GM13976 (cell line): Measurements from ENCODE around the gene RWDD2A.

Source experiments
- DNase-seq: peaks from one replicate; pipeline ENCODE4 v3.0.0; 2012; ENCODE audit warnings: low spot score
- CTCF ChIP-seq: IDR thresholded peaks from 2 replicates; pipeline ENCODE4 v1.5.1; 2012; ENCODE audit warnings: borderline replicate concordance, mild to moderate bottlenecking; ENCODE audit not compliant: insufficient read depth; ENCODE audit errors: extremely low read depth, missing control alignments, control extremely low read depth
- in situ Hi-C: fragments of 300-500 bp; cut with MboI; formaldehyde crosslinking; loops from one replicate; pipeline ENCODE4 v1.12.0; 2022; ENCODE audit warnings: low sequenced_read_pairs, mixed read lengths, inconsistent platforms; ENCODE audit not compliant: unreplicated experiment

The RWDD2A gene

GRCh38 chr6:83226517-83226916 is 33.4 kb downstream of the RWDD2A start:
- in situ Hi-C loops: no loop called here
- TF ChIP-seq CTCF: no peak
- no peak for DNase-seq

- no peak for TF ChIP-seq CTCF
- in situ Hi-C loops: no loop called here
Measured at GRCh38 chr6:83231146-83231545, 38.0 kb downstream of the RWDD2A start.

GRCh38 chr6:83247471-83247870 is 54.3 kb downstream of the RWDD2A start:
- no peak for TF ChIP-seq CTCF
- no peak for DNase-seq
- in situ Hi-C loops: no loop called here

More at GRCh38 chr6:83231146-83231545, 38.0 kb downstream of the RWDD2A start:
- no peak for DNase-seq
